Endothelial cell of umbilical vein (primary cell): ENCODE results near the gene TMEM87B. TPM values are rescaled to one million over a fixed set of nuclear protein-coding genes. Genes with fewer than 3 reads are reported as not detected.
A peak's percentile ranks its signal among the peaks of the same experiment; 100 is the strongest.

Experiments
- BruUV-seq: library from RNA; stranded (reverse); fragments of 400-500 nt; replicated peaks from 2 replicates; lab custom pipeline; 2021; lab: Mats Ljungman, UMichigan
- CTCF ChIA-PET: fragments of 300-600, 350-600 bp; sonication (Branson Sonifier 250); formaldehyde crosslinking; loops from one replicate; lab custom pipeline; 2021; ENCODE audit warnings: antibody characterized with exemption, inconsistent platforms; lab: Charles Lee
- POLR2A ChIA-PET: fragments of 300-600, 350-600 bp; sonication (Branson Sonifier 250); formaldehyde crosslinking; loops from one replicate; lab custom pipeline; 2021; ENCODE audit warnings: antibody characterized with exemption, inconsistent platforms; lab: Charles Lee
- DNase-seq: peaks from one replicate; pipeline ENCODE4 v3.0.0-alpha.2; 2011; ENCODE audit warnings: low read depth, low spot score
- FAIRE-seq: peaks from 2 replicates; lab custom pipeline; 2011; peaks lifted over from hg19 to GRCh38; lab: Jason Lieb, UNC
- H2AFZ ChIP-seq: 2 replicates; pipeline ENCODE4 v1.6.0; 2012; ENCODE audit warnings: low read depth, low read length, control low read depth, inconsistent platforms
- H3K27ac ChIP-seq: 2 replicates; pipeline ENCODE4 v1.5.1; 2011; ENCODE audit warnings: low read depth, mild to moderate bottlenecking, control low read depth, low read length, moderate library complexity; ENCODE audit not compliant: insufficient read depth
- H3K27me3 ChIP-seq, 2 experiments: 2 replicates each; pipeline versions ENCODE4 v1.6.0 to v1.6.1; 2011; ENCODE audit warnings: low read length in 2 of 2, mixed read lengths in 1 of 2; ENCODE audit not compliant: control insufficient read depth in 2 of 2, insufficient read depth in 2 of 2
- H3K36me3 ChIP-seq, 2 experiments: 2 replicates in 1 of 2; 3 replicates in 1 of 2; pipeline ENCODE4 v1.5.1; 2011; ENCODE audit warnings: low read length in 2 of 2, mild to moderate bottlenecking in 1 of 2, moderate library complexity in 1 of 2; ENCODE audit not compliant: control insufficient read depth in 2 of 2, insufficient read depth in 2 of 2; ENCODE audit errors: extremely low read depth in 1 of 2
- H3K4me1 ChIP-seq: 3 replicates; pipeline ENCODE4 v1.5.1; 2011; ENCODE audit warnings: mild to moderate bottlenecking, low read length; ENCODE audit not compliant: control insufficient read depth, insufficient read depth; ENCODE audit errors: extremely low read depth
- H3K4me2 ChIP-seq: 2 replicates; pipeline ENCODE4 v1.6.1; 2011; ENCODE audit warnings: low read length, control low read depth, mixed read lengths; ENCODE audit not compliant: insufficient read depth
- H3K4me3 ChIP-seq, 3 experiments: fragments of 200-600 bp in 1 of 3; sonication (generic), shearing (Covaris generic) in 1 of 3; replicated peaks in 1 of 3; 2 replicates each; pipeline ENCODE4 v1.5.1; 2011 to 2016; ENCODE audit warnings: control low read depth in 3 of 3, low read length in 3 of 3, mild to moderate bottlenecking in 2 of 3, inconsistent platforms in 1 of 3, low read depth in 1 of 3, moderate library complexity in 1 of 3; ENCODE audit not compliant: insufficient read depth in 1 of 3
- H3K79me2 ChIP-seq: 2 replicates; pipeline ENCODE4 v1.6.0; 2012; ENCODE audit warnings: low read length, inconsistent platforms; ENCODE audit not compliant: control insufficient read depth, insufficient read depth
- H3K9ac ChIP-seq: replicated peaks from 2 replicates; pipeline ENCODE3; 2011; ENCODE audit warnings: low read length, control low read depth; ENCODE audit not compliant: insufficient read depth; ENCODE audit errors: extremely low read depth
- H3K9me1 ChIP-seq: replicated peaks from 3 replicates; pipeline ENCODE4 v1.6.0; 2011; ENCODE audit warnings: mild to moderate bottlenecking, low read length; ENCODE audit not compliant: control insufficient read depth, insufficient read depth; ENCODE audit errors: extremely low read depth
- H3K9me3 ChIP-seq: replicated peaks from 2 replicates; pipeline ENCODE4 v1.5.1; 2012; ENCODE audit warnings: low read length, inconsistent platforms; ENCODE audit not compliant: control insufficient read depth, insufficient read depth
- H4K20me1 ChIP-seq: replicated peaks from 2 replicates; pipeline ENCODE3; 2011; ENCODE audit warnings: mild to moderate bottlenecking, low read length; ENCODE audit not compliant: control insufficient read depth, insufficient read depth; ENCODE audit errors: extremely low read depth
- CTCF ChIP-seq, 2 donors: IDR thresholded peaks; 1 replicate in 1 of 2; 2 replicates in 1 of 2; pipeline ENCODE4 v1.5.1; 2011; ENCODE audit warnings: low read length in 2 of 2, mild to moderate bottlenecking in 2 of 2, moderate library complexity in 2 of 2, control low read depth in 1 of 2, inconsistent platforms in 1 of 2, low read depth in 1 of 2; ENCODE audit not compliant: insufficient read depth in 1 of 2; ENCODE audit errors: extremely low read depth in 1 of 2
- FOS ChIP-seq: IDR thresholded peaks from 2 replicates; pipeline ENCODE4 v1.6.1; 2011; ENCODE audit warnings: mild to moderate bottlenecking, low read length, moderate library complexity, borderline replicate concordance; ENCODE audit not compliant: insufficient read depth
- GATA2 ChIP-seq: IDR thresholded peaks from 2 replicates; pipeline ENCODE4 v1.7.0; 2011; ENCODE audit warnings: low read depth, mild to moderate bottlenecking, moderate library complexity, mixed read lengths, low read length; ENCODE audit not compliant: insufficient read length, insufficient read depth
- MAX ChIP-seq: IDR thresholded peaks from 2 replicates; pipeline ENCODE4 v1.6.1; 2011; ENCODE audit not compliant: insufficient read depth, insufficient read length
- MYC ChIP-seq: IDR thresholded peaks from one replicate; pipeline ENCODE4 v1.6.1; 2011; ENCODE audit warnings: mild to moderate bottlenecking, low read depth, low read length
- POLR2A ChIP-seq: IDR thresholded peaks from 2 replicates; pipeline ENCODE4 v1.6.1; 2012; ENCODE audit warnings: low read depth, mild to moderate bottlenecking, control low read depth, low read length
- dilution Hi-C: fragments of 300-500 bp; cut with MboI; formaldehyde crosslinking; loops from one replicate; pipeline ENCODE4 v1.15.0; 2019; ENCODE audit warnings: low sequenced_read_pairs; ENCODE audit not compliant: extremely low pct_ligation_motif_present
- intact Hi-C: fragments of 100-400 bp; cut with micrococcal nuclease; formaldehyde crosslinking; loops from one replicate; pipeline ENCODE4 v1.10.0; 2022
- polyA plus RNA-seq, 4 experiments: library from polyadenylated mRNA; depleted of rRNA in 3 of 4; stranded (reverse) in 3 of 4; unstranded in 1 of 4; fragments of >200 nt; gene quantifications; 2 replicates each; pipeline versions ENCODE4 v1.2.1 to v1.2.3, GENCODE V29; 2011 to 2012; ENCODE audit warnings: missing spikeins in 1 of 4
- total RNA-seq: library from RNA; stranded (reverse); gene quantifications from 2 replicates; pipeline ENCODE4 v1.2.3, GENCODE V29; 2021

Gene TMEM87B
- total and polyA plus RNA-seq, 2 donors (not counting 3 experiments of a cell fraction or from before 2014, with no cell fraction given): 17.6 to 21.5 TPM

DNA sequence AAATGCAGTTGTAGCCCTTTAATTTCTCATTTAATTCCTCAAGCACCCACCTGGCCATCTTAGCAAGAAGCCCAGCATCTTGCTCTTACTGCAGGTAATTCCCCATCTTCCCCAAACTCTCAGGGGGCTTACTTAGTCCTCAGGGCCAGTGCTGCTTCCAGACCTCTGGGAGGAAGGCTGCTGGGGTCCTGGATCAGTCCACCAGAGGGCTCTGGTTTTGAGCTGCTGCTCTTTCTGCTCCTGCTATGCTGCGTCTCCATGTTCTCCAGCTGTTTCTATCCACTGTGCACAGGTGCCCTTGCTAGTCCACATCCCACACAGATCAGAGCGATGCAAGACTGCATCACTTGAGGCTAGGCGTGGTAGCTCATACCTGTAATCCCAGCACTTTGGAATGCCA, 34.5 kb upstream of the TMEM87B start:
- Histone ChIP-seq H4K20me1 (no peaks in the 10 kb centered on the region), H3K9me3 (no peaks in the 10 kb centered on the region), H3K4me2 (no peak overlapping the region), H3K36me3 (peaks cover 10 to 21% of the 10 kb centered on the region in 2 experiments), H3K27me3 (no peaks in the 10 kb centered on the region), H3K27ac (no peak overlapping the region), H2AFZ (no peak overlapping the region), H3K4me3 (no peak overlapping the region), H3K9ac (no peak overlapping the region), H3K9me1 (no peaks in the 10 kb centered on the region), H3K79me2 (no peaks in the 10 kb centered on the region), H3K4me1 (no peaks in the 10 kb centered on the region)
- ChIA-PET CTCF (interaction anchor here (1.0 to 2.0 kb wide), 7 partner anchors 12 to 123 kb away, joined by 3 to 5 read pairs (median 3); no protein-coding TSS in a partner anchor), POLR2A (no interaction called here)
- dilution Hi-C loops (no loop called here), intact Hi-C loops (no loop called here)
- TF ChIP-seq CTCF (IDR thresholded peaks at IDR 0.05; ENCODE audit: extremely low read depth in 1 of 2, insufficient read depth in 1 of 2, low read depth in 1 of 2, low read length in 2 of 2) (peak; percentile 4 to 25), FOS (no peak)
- DNase-seq (no peak), FAIRE-seq (no peak)
- no TSS peak for BruUV-seq

DNA sequence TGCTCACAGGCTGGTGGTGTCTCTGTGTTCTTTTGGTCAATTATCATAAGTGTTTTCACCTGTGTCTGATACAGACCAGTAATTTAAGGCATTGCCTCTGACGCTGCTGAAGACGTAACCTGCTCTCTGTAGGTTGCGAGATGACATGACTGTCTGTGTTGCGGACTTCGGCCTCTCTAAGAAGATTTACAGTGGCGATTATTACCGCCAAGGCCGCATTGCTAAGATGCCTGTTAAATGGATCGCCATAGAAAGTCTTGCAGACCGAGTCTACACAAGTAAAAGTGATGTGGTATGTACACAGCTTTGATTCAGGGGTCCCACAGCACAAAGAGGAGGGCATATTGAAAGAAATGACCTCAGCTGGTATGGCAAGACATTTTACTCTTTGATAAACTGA, 33.8 kb upstream of the TMEM87B start:
- BruUV-seq: no TSS peak
- FAIRE-seq (no peak), DNase-seq (no peak)
- Histone ChIP-seq H3K9ac (no peak overlapping the region), H4K20me1 (no peaks in the 10 kb centered on the region), H3K27me3 (no peaks in the 10 kb centered on the region), H2AFZ (no peak overlapping the region), H3K79me2 (no peaks in the 10 kb centered on the region), H3K4me2 (no peak overlapping the region), H3K27ac (no peak overlapping the region), H3K36me3 (peaks cover 10 to 21% of the 10 kb centered on the region in 2 experiments), H3K9me3 (no peaks in the 10 kb centered on the region), H3K9me1 (no peaks in the 10 kb centered on the region), H3K4me1 (peaks cover 7% of the 10 kb centered on the region), H3K4me3 (no peak overlapping the region)
- no peak for TF ChIP-seq CTCF (IDR thresholded peaks at IDR 0.05; ENCODE audit: extremely low read depth in 1 of 2, insufficient read depth in 1 of 2, low read depth in 1 of 2, low read length in 2 of 2)
- no peak for TF ChIP-seq FOS
- no peak for TF ChIP-seq GATA2
- no peak for TF ChIP-seq MAX
- TF ChIP-seq MYC: no peak
- no peak for TF ChIP-seq POLR2A
- dilution Hi-C loops (no loop called here), intact Hi-C loops (no loop called here)
- CTCF ChIA-PET: interaction anchor here (1.0 to 1.5 kb wide), 3 partner anchors 11 to 134 kb away, joined by 3 to 4 read pairs (median 4); no protein-coding TSS in a partner anchor
- POLR2A ChIA-PET: no interaction called here
